Trophoblast cell (in vitro differentiated cells and primary cell): Measurements from ENCODE around the gene RPS6KA4.
"Not testable (repeated sequence)": the region's sequence is repeated elsewhere in the genome, so short reads cannot be mapped to it uniquely, and the experiment has no call there.

Source experiments
- DNase-seq, 2 donors: peaks; one replicate each; pipeline ENCODE4 v3.0.0-alpha.2; 2016
- H2AFZ ChIP-seq: 2 replicates; pipeline ENCODE4 v1.6.1; 2013; ENCODE audit warnings: low read length, moderate library complexity, mild to moderate bottlenecking; ENCODE audit not compliant: insufficient read depth, poor library complexity
- H2AK5ac ChIP-seq: 2 replicates; pipeline ENCODE4 v1.6.1; 2013; ENCODE audit warnings: mild to moderate bottlenecking, low read length
- H2BK120ac ChIP-seq: 2 replicates; pipeline ENCODE4 v1.6.1; 2013; ENCODE audit warnings: low read length, mild to moderate bottlenecking, moderate library complexity; ENCODE audit not compliant: insufficient read depth, poor library complexity
- H2BK12ac ChIP-seq: 2 replicates; pipeline ENCODE4 v1.6.1; 2013; ENCODE audit warnings: mild to moderate bottlenecking, low read length, moderate library complexity
- H2BK5ac ChIP-seq: 2 replicates; pipeline ENCODE4 v1.6.1; 2013; ENCODE audit warnings: low read length, low read depth, moderate library complexity, mild to moderate bottlenecking; ENCODE audit not compliant: poor library complexity
- H3K14ac ChIP-seq: 2 replicates; pipeline ENCODE4 v1.6.1; 2013; ENCODE audit warnings: mild to moderate bottlenecking, low read length
- H3K18ac ChIP-seq: 2 replicates; pipeline ENCODE4 v1.6.1; 2013; ENCODE audit warnings: mild to moderate bottlenecking, low read length
- H3K23ac ChIP-seq: 2 replicates; pipeline ENCODE4 v1.6.1; 2013; ENCODE audit warnings: low read length
- H3K27ac ChIP-seq: 2 replicates; pipeline ENCODE4 v1.5.1; 2013; ENCODE audit warnings: low read depth, mild to moderate bottlenecking, inconsistent platforms, low read length, moderate library complexity
- H3K27me3 ChIP-seq: 2 replicates; pipeline ENCODE4 v1.6.1; 2013; ENCODE audit warnings: inconsistent platforms, mild to moderate bottlenecking, low read length, moderate library complexity; ENCODE audit not compliant: insufficient read depth
- H3K36me3 ChIP-seq, 2 experiments: 1 replicate in 1 of 2; 2 replicates in 1 of 2; pipeline ENCODE4 v1.6.1; 2013; ENCODE audit warnings: low read length in 2 of 2, mild to moderate bottlenecking in 2 of 2, moderate library complexity in 1 of 2; ENCODE audit not compliant: insufficient read depth in 2 of 2, control insufficient read depth in 1 of 2
- H3K4ac ChIP-seq: 2 replicates; pipeline ENCODE4 v1.6.1; 2013; ENCODE audit warnings: low read depth, mild to moderate bottlenecking, low read length, moderate library complexity
- H3K4me1 ChIP-seq, 2 experiments: 1 replicate in 1 of 2; 2 replicates in 1 of 2; pipeline ENCODE4 v1.6.1; 2013; ENCODE audit warnings: low read length in 2 of 2, mild to moderate bottlenecking in 2 of 2, moderate library complexity in 1 of 2; ENCODE audit not compliant: insufficient read depth in 2 of 2, control insufficient read depth in 1 of 2
- H3K4me2 ChIP-seq: 2 replicates; pipeline ENCODE4 v1.6.1; 2013; ENCODE audit warnings: inconsistent platforms, mild to moderate bottlenecking, low read length, moderate library complexity
- H3K4me3 ChIP-seq: 2 replicates; pipeline ENCODE4 v1.5.1; 2013; ENCODE audit warnings: mild to moderate bottlenecking, low read depth, low read length, inconsistent platforms
- H3K79me1 ChIP-seq: one replicate; pipeline ENCODE4 v1.6.1; 2013; ENCODE audit warnings: low read length
- H3K79me2 ChIP-seq: 2 replicates; pipeline ENCODE4 v1.6.1; 2013; ENCODE audit warnings: low read length, mild to moderate bottlenecking; ENCODE audit not compliant: control insufficient read depth, insufficient read depth, poor library complexity
- H3K9ac ChIP-seq: 2 replicates; pipeline ENCODE4 v1.6.1; 2013; ENCODE audit warnings: mild to moderate bottlenecking, low read length
- H3K9me3 ChIP-seq: 2 replicates; pipeline ENCODE4 v1.6.1; 2013; ENCODE audit warnings: low read depth, mild to moderate bottlenecking, control low read depth, inconsistent platforms, low read length; ENCODE audit not compliant: insufficient read depth
- H4K12ac ChIP-seq: 2 replicates; pipeline ENCODE4 v1.6.1; 2013; ENCODE audit warnings: low read depth, mild to moderate bottlenecking, low read length, moderate library complexity
- H4K8ac ChIP-seq: 2 replicates; pipeline ENCODE4 v1.6.1; 2013; ENCODE audit warnings: low read depth, mild to moderate bottlenecking, low read length, moderate library complexity
- H4K91ac ChIP-seq: one replicate; pipeline ENCODE4 v1.6.1; 2013; ENCODE audit warnings: low read depth, mild to moderate bottlenecking, low read length, moderate library complexity
- WGBS: extraction: QIAGEN DNeasy Blood & Tissue Kit; methylation state at CpG from one replicate; pipeline ENCODE4 v1.1.7; 2013; ENCODE audit warnings: missing lambda C conversion rate; ENCODE audit not compliant: insufficient read length, insufficient coverage; ENCODE audit errors: extremely low coverage; 5-methylcytosine and 5-hydroxymethylcytosine counted together

Gene RPS6KA4

GRCh38 chr11:64314805-64315561 is 44.0 kb upstream of the RPS6KA4 start:
- Histone ChIP-seq H3K9me3 (peaks cover 2% of the 10 kb centered on the region), H3K27ac (no peak overlapping the region), H3K4me2 (no peak overlapping the region), H4K8ac (no peak overlapping the region), H3K27me3 (no peaks in the 10 kb centered on the region), H3K4me1 (peaks cover 9 to 14% of the 10 kb centered on the region in 2 experiments), H3K4ac (no peak overlapping the region), H2BK12ac (no peak overlapping the region), H3K4me3 (no peak overlapping the region), H3K36me3 (peaks cover 34 to 41% of the 10 kb centered on the region in 2 experiments), H2AFZ (no peak overlapping the region), H4K91ac (no peak overlapping the region), H3K18ac (no peak overlapping the region), H2AK5ac (no peak overlapping the region), H3K79me2 (peaks cover 9% of the 10 kb centered on the region), H3K79me1 (peaks cover 16% of the 10 kb centered on the region), H2BK120ac (no peak overlapping the region), H3K9ac (no peak overlapping the region), H3K14ac (no peak overlapping the region), H4K12ac (no peak overlapping the region), H3K23ac (no peak overlapping the region), H2BK5ac (no peak overlapping the region)
- WGBS = no CpG with 5 or more reads among the region's 24 CpGs
- no peak for DNase-seq

GRCh38 chr11:64315667-64316526 is 43.1 kb upstream of the RPS6KA4 start:
- H3K27ac ChIP-seq, H3K23ac ChIP-seq, H4K8ac ChIP-seq, H2BK120ac ChIP-seq, H3K9me3 ChIP-seq, H3K4me2 ChIP-seq, H3K9ac ChIP-seq, H4K91ac ChIP-seq, H2AFZ ChIP-seq, H3K4me3 ChIP-seq, H4K12ac ChIP-seq, H3K79me2 ChIP-seq, H2AK5ac ChIP-seq, DNase-seq, H2BK5ac ChIP-seq, H2BK12ac ChIP-seq, H3K27me3 ChIP-seq, H3K4ac ChIP-seq, H3K18ac ChIP-seq, H3K14ac ChIP-seq: not testable (repeated sequence)
- peaks cover 16% of the 10 kb centered on the region for H3K79me1 ChIP-seq
- WGBS = no CpG with 5 or more reads among the region's 25 CpGs
- peaks cover 5 to 11% of the 10 kb centered on the region in 2 experiments for H3K4me1 ChIP-seq
- H3K36me3 ChIP-seq = peaks cover 41 to 44% of the 10 kb centered on the region in 2 experiments

GRCh38 chr11:64316672-64317324 is 42.2 kb upstream of the RPS6KA4 start:
- peak overlapping the region; percentile 90 for H3K27ac ChIP-seq
- no peaks in the 10 kb centered on the region for H3K27me3 ChIP-seq
- H3K79me2 ChIP-seq = peaks cover 9% of the 10 kb centered on the region
- H3K36me3 ChIP-seq = peaks cover 49 to 53% of the 10 kb centered on the region in 2 experiments
- H2BK5ac ChIP-seq = peak overlapping the region; percentile 64
- peak overlapping the region; percentile 86 for H3K4me3 ChIP-seq
- H3K23ac ChIP-seq = no peak overlapping the region
- H3K79me1 ChIP-seq = peaks cover 16% of the 10 kb centered on the region
- WGBS = no CpG with 5 or more reads among the region's 32 CpGs
- H3K9me3 ChIP-seq = peaks cover 2% of the 10 kb centered on the region
- peak overlapping the region; percentile 90 for H3K4ac ChIP-seq
- peak overlapping the region; percentile 95 for H4K8ac ChIP-seq
- H2AFZ ChIP-seq = peak overlapping the region; percentile 61
- peak overlapping the region; percentile 95 for H4K91ac ChIP-seq
- H3K4me1 ChIP-seq = peaks cover 2 to 8% of the 10 kb centered on the region in 2 experiments
- H4K12ac ChIP-seq = peak overlapping the region; percentile 89
- DNase-seq = peak; percentile 74 to 80
- peak overlapping the region; percentile 85 for H3K9ac ChIP-seq
- peak overlapping the region; percentile 84 for H2BK120ac ChIP-seq
- H3K18ac ChIP-seq = peak overlapping the region; percentile 94
- H3K14ac ChIP-seq = peak overlapping the region; percentile 94
- no peak overlapping the region for H2BK12ac ChIP-seq
- H3K4me2 ChIP-seq = peak overlapping the region; percentile 93
- peak overlapping the region; percentile 91 for H2AK5ac ChIP-seq

- Histone ChIP-seq H3K9ac (peak within 1 kb of the TSS; percentile 85), H3K23ac (no peak within 1 kb of the TSS), H3K14ac (peak within 1 kb of the TSS; percentile 94), H4K91ac (peak within 1 kb of the TSS; percentile 97), H3K27me3 (no peaks in the 10 kb centered on the region), H2AFZ (peak within 1 kb of the TSS; percentile 71), H3K36me3 (peaks cover 51 to 54% of the 10 kb centered on the region in 2 experiments), H2BK120ac (peak within 1 kb of the TSS; percentile 84), H3K79me1 (peaks cover 16% of the 10 kb centered on the region), H2BK12ac (peak within 1 kb of the TSS; percentile 29), H3K18ac (peak within 1 kb of the TSS; percentile 94), H2AK5ac (peak within 1 kb of the TSS; percentile 91), H3K9me3 (peaks cover 2% of the 10 kb centered on the region), H4K8ac (peak within 1 kb of the TSS; percentile 95), H2BK5ac (peak within 1 kb of the TSS; percentile 85), H3K4ac (peak within 1 kb of the TSS; percentile 90), H3K4me3 (peak within 1 kb of the TSS; percentile 86), H3K79me2 (peaks cover 9% of the 10 kb centered on the region), H3K4me2 (peak within 1 kb of the TSS; percentile 93), H3K27ac (peak within 1 kb of the TSS; percentile 97), H3K4me1 (peaks cover 5 to 11% of the 10 kb centered on the region in 2 experiments), H4K12ac (peak within 1 kb of the TSS; percentile 89)
- WGBS = no CpG with 5 or more reads among the region's 43 CpGs
- DNase-seq = peak; percentile 99
These were observed 41.5 kb upstream of the RPS6KA4 start, which contains the start of gene TRMT112 for GRCh38 chr11:64317325-64317960. TSS of gene TRMT112 (minus strand) at chr11:64317559. CDS start at chr11:64317526, 33 bp downstream.
